Medulla oblongata (tissue), 1 donor: ENCODE results near the gene FKRP.
"Not testable (repeated sequence)": the region's sequence is repeated elsewhere in the genome, so short reads cannot be mapped to it uniquely, and the experiment has no call there.

Experiments
- DNase-seq: peaks from one replicate; pipeline ENCODE4 v3.0.0-alpha.2; 2015; ENCODE audit errors: extremely low spot score

The FKRP gene, protein sequence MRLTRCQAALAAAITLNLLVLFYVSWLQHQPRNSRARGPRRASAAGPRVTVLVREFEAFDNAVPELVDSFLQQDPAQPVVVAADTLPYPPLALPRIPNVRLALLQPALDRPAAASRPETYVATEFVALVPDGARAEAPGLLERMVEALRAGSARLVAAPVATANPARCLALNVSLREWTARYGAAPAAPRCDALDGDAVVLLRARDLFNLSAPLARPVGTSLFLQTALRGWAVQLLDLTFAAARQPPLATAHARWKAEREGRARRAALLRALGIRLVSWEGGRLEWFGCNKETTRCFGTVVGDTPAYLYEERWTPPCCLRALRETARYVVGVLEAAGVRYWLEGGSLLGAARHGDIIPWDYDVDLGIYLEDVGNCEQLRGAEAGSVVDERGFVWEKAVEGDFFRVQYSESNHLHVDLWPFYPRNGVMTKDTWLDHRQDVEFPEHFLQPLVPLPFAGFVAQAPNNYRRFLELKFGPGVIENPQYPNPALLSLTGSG

GRCh38 chr19:46745521-46746280, at the start of gene FKRP:
Gene FKRP (plus strand): TSS chr19:46746057. CDS start chr19:46755451, 9,394 bp downstream.
- no peak for DNase-seq

DNA sequence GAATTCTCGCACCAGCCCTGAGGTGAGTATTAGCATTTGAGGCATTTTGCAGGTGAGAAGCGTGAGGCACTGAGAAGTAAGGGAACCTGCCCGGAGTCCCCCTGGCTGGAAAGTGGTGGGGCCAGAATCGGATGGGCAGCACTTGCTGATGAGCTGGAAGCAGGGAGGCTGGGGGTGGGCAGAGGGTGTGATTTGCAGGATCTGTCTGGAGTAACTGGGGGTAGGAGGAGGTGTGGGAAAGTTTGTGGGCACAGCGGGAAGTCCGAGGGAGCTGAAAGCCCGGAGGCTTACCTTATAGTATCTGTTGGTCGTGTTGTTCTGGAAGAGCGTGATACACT, 49.0 kb upstream of the FKRP start:
- no peak for DNase-seq

DNA sequence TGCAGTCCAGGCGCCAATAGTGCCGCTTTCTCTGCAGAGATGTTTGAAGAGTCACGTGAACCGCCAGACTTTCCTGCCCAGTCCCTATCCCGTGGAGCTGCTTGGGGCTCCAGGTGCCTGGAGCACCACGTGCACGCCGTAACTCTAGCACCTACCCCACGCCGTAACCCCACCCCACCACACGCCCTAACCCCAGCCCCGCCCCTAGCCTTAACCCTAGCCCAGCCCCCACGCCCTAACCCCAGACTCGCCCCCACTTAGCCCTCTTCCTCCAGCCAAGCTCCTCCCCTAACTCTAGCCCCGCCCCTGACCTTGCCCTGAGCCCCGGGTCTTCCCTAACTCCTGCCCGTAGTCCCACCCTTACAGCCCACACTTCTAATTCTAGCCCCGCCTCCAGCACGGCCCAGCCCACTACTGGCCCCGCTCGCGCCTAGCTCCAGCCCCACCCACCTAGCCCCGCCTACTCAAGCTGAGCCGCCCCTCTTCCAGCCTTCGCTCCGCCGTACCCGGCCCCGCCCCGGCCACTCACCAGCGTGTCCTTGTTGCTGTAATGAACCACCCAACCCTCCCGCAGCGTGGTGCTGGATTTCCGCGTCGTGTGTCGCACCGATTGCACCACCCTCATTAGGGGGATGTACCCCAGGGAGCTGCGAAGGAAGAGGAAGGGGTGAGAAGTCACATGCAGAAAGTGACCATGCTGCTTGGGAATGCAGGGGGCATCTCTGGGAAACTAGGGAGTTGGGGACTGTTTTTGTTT, 48.5 kb upstream of the FKRP start:
- peak; percentile 18 for DNase-seq

GRCh38 chr19:46698395-46699321, 47.2 kb upstream of the FKRP start:
- DNase-seq = no peak

- DNase-seq = no peak
These were observed 45.2 kb upstream of the FKRP start for GRCh38 chr19:46700704-46701103.

GRCh38 chr19:46704379-46705076, 41.3 kb upstream of the FKRP start:
- peak; percentile 48 for DNase-seq

- DNase-seq = no peak
These were observed 35.2 kb upstream of the FKRP start for GRCh38 chr19:46710687-46711086.

GRCh38 chr19:46712768-46713338, 33.0 kb upstream of the FKRP start:
- not testable (repeated sequence) for DNase-seq

GRCh38 chr19:46713781-46714443, 31.9 kb upstream of the FKRP start:
- peak; percentile 77 for DNase-seq

GRCh38 chr19:46714444-46715106, 31.3 kb upstream of the FKRP start:
- no peak for DNase-seq

- no peak for DNase-seq
These were observed 30.3 kb upstream of the FKRP start for GRCh38 chr19:46715620-46715974.

- no peak for DNase-seq
These were observed 29.7 kb upstream of the FKRP start for GRCh38 chr19:46715975-46716671.

- no peak for DNase-seq
These were observed 29.2 kb upstream of the FKRP start for GRCh38 chr19:46716672-46717033.

GRCh38 chr19:46717034-46717715, 28.7 kb upstream of the FKRP start, which contains the start of gene PRKD2:
Gene PRKD2 (minus strand): TSS chr19:46717114. CDS start chr19:46716370, 744 bp downstream.
- peak; percentile 84 for DNase-seq

DNA sequence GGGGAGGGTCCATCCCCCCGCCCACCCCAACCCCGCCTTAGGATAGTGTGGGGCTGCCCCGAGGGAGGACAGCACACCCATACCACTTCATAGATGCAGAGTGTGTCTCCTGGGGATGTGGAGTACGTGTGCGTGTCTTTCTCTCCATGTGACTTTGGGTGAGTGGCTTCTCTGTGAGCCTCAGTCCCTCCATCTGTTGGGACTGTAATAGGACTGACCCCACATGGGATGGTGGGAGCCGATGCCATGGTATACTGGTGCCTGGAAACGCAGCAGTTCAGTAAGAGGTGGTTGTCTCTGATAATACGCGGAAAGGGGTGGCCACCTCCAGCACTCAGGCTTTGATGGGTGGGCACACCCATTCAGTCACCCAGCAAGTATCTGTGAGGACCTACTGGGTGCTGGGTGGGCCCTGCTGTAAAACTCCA, 28.1 kb upstream of the FKRP start:
- DNase-seq = no peak

- no peak for DNase-seq
These were observed 27.5 kb upstream of the FKRP start for GRCh38 chr19:46718157-46718933.
